ENCODE measurements around the gene SPATA16.
"Not testable (repeated sequence)": the region's sequence is repeated elsewhere in the genome, so short reads cannot be mapped to it uniquely, and the experiment has no call there.

The SPATA16 gene

DNA sequence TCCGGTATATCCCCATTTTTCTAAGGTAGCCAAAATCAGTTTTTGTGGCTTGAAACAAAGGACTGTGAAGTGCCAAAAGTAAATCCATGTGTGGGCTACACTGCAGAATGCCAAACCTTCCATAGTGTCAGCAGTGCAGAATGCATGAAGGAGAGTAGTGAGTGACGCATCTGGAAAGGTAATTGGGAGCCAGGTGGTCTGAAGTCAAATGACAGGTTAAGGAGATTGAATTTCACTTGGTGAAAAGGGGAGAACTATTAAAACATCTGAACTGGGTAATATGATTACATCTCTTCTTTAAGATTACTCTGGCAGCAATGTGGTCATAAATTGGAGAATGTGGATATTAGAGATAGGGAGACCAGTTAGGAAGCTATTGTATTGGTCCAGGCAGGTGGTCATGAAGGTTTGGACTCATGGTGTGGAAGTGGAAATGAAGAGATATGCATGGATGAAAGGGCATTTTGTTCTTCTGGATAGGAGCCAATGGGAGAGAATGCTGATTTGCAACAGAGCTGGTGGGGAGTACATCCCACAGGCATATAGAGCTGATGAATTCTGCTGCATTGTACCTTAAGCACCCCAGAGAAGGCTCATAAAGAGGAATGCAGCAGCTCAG lies 272.3 kb downstream of the SPATA16 start:
- Histone ChIP-seq H3F3A (ENCODE audit: control insufficient read depth, insufficient read depth) (no peaks in the 10 kb centered on the region), H3K9me3 (ENCODE audit: control insufficient read depth, insufficient read depth, low read length) (no peaks in the 10 kb centered on the region), H4K20me1 (ENCODE audit: control insufficient read depth, insufficient read depth, low read depth, low read length) (no peaks in the 10 kb centered on the region), H3K4me3 (ENCODE audit: low read length) (no peak overlapping the region), H3K9me2 (replicated peaks; ENCODE audit: control insufficient read depth, low read length) (no peaks in the 10 kb centered on the region), H3K79me2 (ENCODE audit: control insufficient read depth, low read length) (no peaks in the 10 kb centered on the region), H3K36me3 (ENCODE audit: control insufficient read depth, low read length) (no peaks in the 10 kb centered on the region), H3K27ac (ENCODE audit: low read depth, low read length) (no peak overlapping the region), H3K27me3 (ENCODE audit: control insufficient read depth, low read length) (no peaks in the 10 kb centered on the region; the same call in 1 of the 2 replicates), H3K4me2 (ENCODE audit: low read length) (no peak overlapping the region), H3K4me1 (ENCODE audit: control insufficient read depth, low read length) (no peaks in the 10 kb centered on the region)
- TF ChIP-seq, protein P1, sequence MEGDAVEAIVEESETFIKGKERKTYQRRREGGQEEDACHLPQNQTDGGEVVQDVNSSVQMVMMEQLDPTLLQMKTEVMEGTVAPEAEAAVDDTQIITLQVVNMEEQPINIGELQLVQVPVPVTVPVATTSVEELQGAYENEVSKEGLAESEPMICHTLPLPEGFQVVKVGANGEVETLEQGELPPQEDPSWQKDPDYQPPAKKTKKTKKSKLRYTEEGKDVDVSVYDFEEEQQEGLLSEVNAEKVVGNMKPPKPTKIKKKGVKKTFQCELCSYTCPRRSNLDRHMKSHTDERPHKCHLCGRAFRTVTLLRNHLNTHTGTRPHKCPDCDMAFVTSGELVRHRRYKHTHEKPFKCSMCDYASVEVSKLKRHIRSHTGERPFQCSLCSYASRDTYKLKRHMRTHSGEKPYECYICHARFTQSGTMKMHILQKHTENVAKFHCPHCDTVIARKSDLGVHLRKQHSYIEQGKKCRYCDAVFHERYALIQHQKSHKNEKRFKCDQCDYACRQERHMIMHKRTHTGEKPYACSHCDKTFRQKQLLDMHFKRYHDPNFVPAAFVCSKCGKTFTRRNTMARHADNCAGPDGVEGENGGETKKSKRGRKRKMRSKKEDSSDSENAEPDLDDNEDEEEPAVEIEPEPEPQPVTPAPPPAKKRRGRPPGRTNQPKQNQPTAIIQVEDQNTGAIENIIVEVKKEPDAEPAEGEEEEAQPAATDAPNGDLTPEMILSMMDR (IDR thresholded peaks at IDR 0.05; ENCODE audit: low read depth, low read length, poor library complexity, severe bottlenecking): no peak
- no peak for TF ChIP-seq EZH2phosphoT487 (IDR thresholded peaks at IDR 0.05; ENCODE audit: borderline replicate concordance, low read length)

DNA sequence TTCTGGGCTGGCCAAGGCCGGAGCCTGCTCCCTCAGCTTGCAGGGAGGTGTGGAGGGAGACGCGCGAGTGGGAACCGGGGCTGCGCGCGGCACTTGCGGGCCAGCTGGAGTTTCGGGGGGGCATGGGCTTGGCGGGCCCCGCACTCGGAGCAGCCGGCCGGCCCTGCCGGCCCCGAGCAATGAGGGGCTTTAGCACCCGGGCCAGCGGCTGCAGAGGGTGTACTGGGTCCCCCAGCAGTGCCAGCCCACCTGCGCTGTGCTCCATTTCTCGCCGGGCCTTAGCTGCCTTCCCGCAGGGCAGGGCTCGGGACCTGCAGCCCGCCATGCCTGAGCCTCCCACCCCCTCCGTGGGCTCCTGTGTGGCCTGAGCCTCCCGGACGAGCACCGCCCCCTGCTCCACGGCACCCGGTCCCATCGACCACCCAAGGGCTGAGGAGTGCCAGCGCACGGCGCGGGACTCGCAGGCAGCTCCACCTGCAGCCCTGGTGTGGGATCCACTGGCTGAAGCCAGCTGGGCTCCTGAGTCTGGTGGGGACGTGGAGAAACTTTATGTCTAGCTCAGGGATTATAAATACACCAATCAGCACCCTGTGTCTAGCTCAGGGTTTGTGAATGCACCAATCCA lies 274.2 kb downstream of the SPATA16 start:
- H4K20me1 ChIP-seq (ENCODE audit: control insufficient read depth, insufficient read depth, low read depth, low read length); H3K27ac ChIP-seq (ENCODE audit: low read depth, low read length); H3K9me3 ChIP-seq (ENCODE audit: control insufficient read depth, insufficient read depth, low read length); H3K4me1 ChIP-seq (ENCODE audit: control insufficient read depth, low read length); H3K36me3 ChIP-seq (ENCODE audit: control insufficient read depth, low read length); H3K79me2 ChIP-seq (ENCODE audit: control insufficient read depth, low read length); H3K9me2 ChIP-seq (replicated peaks; ENCODE audit: control insufficient read depth, low read length); H3F3A ChIP-seq (ENCODE audit: control insufficient read depth, insufficient read depth); H3K4me2 ChIP-seq (ENCODE audit: low read length); H3K27me3 ChIP-seq (ENCODE audit: control insufficient read depth, low read length); H3K4me3 ChIP-seq (ENCODE audit: low read length): not testable (repeated sequence)

DNA sequence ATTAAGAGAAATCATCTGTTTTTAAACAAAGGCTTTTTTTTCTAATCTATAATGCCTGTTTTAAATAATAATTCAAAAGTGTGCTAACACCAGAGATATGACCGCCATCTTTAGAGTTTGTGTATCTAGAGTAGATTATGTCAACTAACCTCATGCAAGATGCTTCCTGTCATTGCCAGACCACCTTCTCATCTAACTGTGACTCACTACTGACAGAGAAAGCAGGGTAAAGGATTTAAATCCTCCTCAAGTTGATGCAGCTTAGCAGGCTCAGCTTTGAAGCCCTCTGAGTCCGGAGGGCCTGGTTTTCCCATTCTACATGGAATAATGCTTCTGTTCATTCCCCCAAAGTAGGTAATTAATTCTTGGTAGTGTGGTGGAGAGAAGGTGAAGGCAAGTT lies 282.0 kb downstream of the SPATA16 start:
- Histone ChIP-seq H3K27ac (ENCODE audit: low read depth, low read length) (no peak overlapping the region), H3K36me3 (ENCODE audit: control insufficient read depth, low read length) (no peaks in the 10 kb centered on the region), H3K79me2 (ENCODE audit: control insufficient read depth, low read length) (no peaks in the 10 kb centered on the region), H3K4me1 (ENCODE audit: control insufficient read depth, low read length) (no peaks in the 10 kb centered on the region), H3K9me3 (ENCODE audit: control insufficient read depth, insufficient read depth, low read length) (no peaks in the 10 kb centered on the region), H3F3A (ENCODE audit: control insufficient read depth, insufficient read depth) (no peaks in the 10 kb centered on the region), H3K4me2 (ENCODE audit: low read length) (no peak overlapping the region), H3K27me3 (ENCODE audit: control insufficient read depth, low read length) (peaks cover 1% of the 10 kb centered on the region; the same call in 1 of the 2 replicates), H3K9me2 (replicated peaks; ENCODE audit: control insufficient read depth, low read length) (no peaks in the 10 kb centered on the region), H3K4me3 (ENCODE audit: low read length) (no peak overlapping the region), H4K20me1 (ENCODE audit: control insufficient read depth, insufficient read depth, low read depth, low read length) (no peaks in the 10 kb centered on the region)
- TF ChIP-seq, protein P1 (IDR thresholded peaks at IDR 0.05; ENCODE audit: low read depth, low read length, poor library complexity, severe bottlenecking): no peak
- TF ChIP-seq EZH2phosphoT487 (IDR thresholded peaks at IDR 0.05; ENCODE audit: borderline replicate concordance, low read length): no peak

Data from DOHH2 (cell line).